HG03565 (cell line): Measurements from ENCODE around the gene BTBD2.
"Not testable (repeated sequence)": the region's sequence is repeated elsewhere in the genome, so short reads cannot be mapped to it uniquely, and the experiment has no call there.

Source experiments
- ATAC-seq: cut with Tn5 transposase; IDR thresholded peaks from one replicate; pipeline ENCODE4 v1.9.1; 2021; ENCODE audit warnings: mild to moderate bottlenecking, moderate library complexity; ENCODE audit not compliant: unreplicated experiment

BTBD2 gene

GRCh38 chr19:2040647-2041432, 25.3 kb upstream of the BTBD2 start:
- no peak for ATAC-seq

GRCh38 chr19:2039959-2040646, 24.6 kb upstream of the BTBD2 start:
- no peak for ATAC-seq

- ATAC-seq: no peak
Measured at GRCh38 chr19:2039089-2039958, 23.8 kb upstream of the BTBD2 start.

GRCh38 chr19:2038284-2039088, 23.0 kb upstream of the BTBD2 start:
- no peak for ATAC-seq

- ATAC-seq: no peak
Measured at GRCh38 chr19:2037651-2038255, 22.2 kb upstream of the BTBD2 start.

- ATAC-seq: no peak
Measured at GRCh38 chr19:2036424-2036823, 20.9 kb upstream of the BTBD2 start.

- no peak for ATAC-seq
Measured at GRCh38 chr19:2035590-2035991, 20.1 kb upstream of the BTBD2 start.

GRCh38 chr19:2034729-2035589, 19.4 kb upstream of the BTBD2 start:
- ATAC-seq: no peak

GRCh38 chr19:2034253-2034652, 18.7 kb upstream of the BTBD2 start:
- ATAC-seq: not testable (repeated sequence)

GRCh38 chr19:2033825-2034159, 18.3 kb upstream of the BTBD2 start:
- ATAC-seq: no peak

GRCh38 chr19:2033115-2033824, 17.8 kb upstream of the BTBD2 start:
- ATAC-seq: no peak

- ATAC-seq: no peak
Measured at GRCh38 chr19:2032296-2032941, 16.9 kb upstream of the BTBD2 start.

GRCh38 chr19:2027361-2027760, 11.8 kb upstream of the BTBD2 start:
- no peak for ATAC-seq

- ATAC-seq: no peak
Measured at GRCh38 chr19:2026770-2027169, 11.3 kb upstream of the BTBD2 start.

- ATAC-seq: no peak
Measured at GRCh38 chr19:2022289-2022688, 6.8 kb upstream of the BTBD2 start.

GRCh38 chr19:2021453-2022140, 6.1 kb upstream of the BTBD2 start:
- no peak for ATAC-seq

- ATAC-seq: no peak
Measured at GRCh38 chr19:2018752-2019151, 3.2 kb upstream of the BTBD2 start.
